ENCODE measurements around the gene CNOT11.

Gene CNOT11

GRCh38 chr2:101278925-101279324 lies 26.2 kb downstream of the CNOT11 start:
- DNase-seq, result no peak
- H3K36me3 ChIP-seq (replicated peaks; ENCODE audit: insufficient read depth, low read length), result peaks cover 15% of the 10 kb centered on the region; the same call in 1 of the 2 replicates

GRCh38 chr2:101281482-101281881 lies 28.8 kb downstream of the CNOT11 start:
- no peak overlapping the region for H3K9ac ChIP-seq (ENCODE audit: low read length)
- H4K20me1 ChIP-seq (ENCODE audit: insufficient read depth, low read length), result no peaks in the 10 kb centered on the region
- H3K36me3 ChIP-seq (replicated peaks; ENCODE audit: insufficient read depth, low read length), result peaks cover 12% of the 10 kb centered on the region; the same call in 1 of the 2 replicates
- no peaks in the 10 kb centered on the region for H3K27me3 ChIP-seq (replicated peaks; ENCODE audit: insufficient read depth, low read length)
- no peaks in the 10 kb centered on the region for H3K9me3 ChIP-seq (replicated peaks; ENCODE audit: insufficient read depth, low read length)
- no peaks in the 10 kb centered on the region for H3K9me2 ChIP-seq (replicated peaks; ENCODE audit: insufficient read depth, low read length)
- TF ChIP-seq CTCF (IDR thresholded peaks at IDR 0.05; ENCODE audit: low read length) (no peak), EZH2 (optimal IDR thresholded peaks at IDR 0.05; ENCODE audit: low read depth, low read length) (no peak), EZH2phosphoT487 (IDR thresholded peaks at IDR 0.05; ENCODE audit: low read length) (no peak)
- no peak for DNase-seq
- H3K79me2 ChIP-seq (ENCODE audit: low read length), result peaks cover 39% of the 10 kb centered on the region
- H3K4me3 ChIP-seq (ENCODE audit: low read length), result no peak overlapping the region
- no peak overlapping the region for H3K27ac ChIP-seq (ENCODE audit: low read length)
- no peak overlapping the region for H3K4me2 ChIP-seq (ENCODE audit: low read depth, low read length)
- no peaks in the 10 kb centered on the region; the same call in 1 of the 2 replicates for H3F3A ChIP-seq (ENCODE audit: insufficient read depth, low read length)
- H3K4me1 ChIP-seq (ENCODE audit: low read length), result no peaks in the 10 kb centered on the region
- H2AFZ ChIP-seq (ENCODE audit: low read length), result no peak overlapping the region

More at GRCh38 chr2:101278925-101279324, 26.2 kb downstream of the CNOT11 start:
- H3K27me3 ChIP-seq (replicated peaks; ENCODE audit: insufficient read depth, low read length), result no peaks in the 10 kb centered on the region
- TF ChIP-seq EZH2 (optimal IDR thresholded peaks at IDR 0.05; ENCODE audit: low read depth, low read length) (no peak), EZH2phosphoT487 (IDR thresholded peaks at IDR 0.05; ENCODE audit: low read length) (no peak), CTCF (IDR thresholded peaks at IDR 0.05; ENCODE audit: low read length) (no peak)
- H3K4me3 ChIP-seq (ENCODE audit: low read length), result no peak overlapping the region
- H3K4me2 ChIP-seq (ENCODE audit: low read depth, low read length), result no peak overlapping the region
- no peaks in the 10 kb centered on the region for H4K20me1 ChIP-seq (ENCODE audit: insufficient read depth, low read length)
- peaks cover 34% of the 10 kb centered on the region for H3K79me2 ChIP-seq (ENCODE audit: low read length)
- no peak overlapping the region for H2AFZ ChIP-seq (ENCODE audit: low read length)
- no peak overlapping the region for H3K27ac ChIP-seq (ENCODE audit: low read length)
- no peaks in the 10 kb centered on the region for H3K4me1 ChIP-seq (ENCODE audit: low read length)
- no peaks in the 10 kb centered on the region for H3K9me3 ChIP-seq (replicated peaks; ENCODE audit: insufficient read depth, low read length)
- H3K9me2 ChIP-seq (replicated peaks; ENCODE audit: insufficient read depth, low read length), result no peaks in the 10 kb centered on the region
- H3F3A ChIP-seq (ENCODE audit: insufficient read depth, low read length), result no peaks in the 10 kb centered on the region; the same call in 1 of the 2 replicates
- H3K9ac ChIP-seq (ENCODE audit: low read length), result no peak overlapping the region

GRCh38 chr2:101282980-101283379 lies 30.3 kb downstream of the CNOT11 start:
- DNase-seq, result no peak
- no peaks in the 10 kb centered on the region for H3K27me3 ChIP-seq (replicated peaks; ENCODE audit: insufficient read depth, low read length)
- H2AFZ ChIP-seq (ENCODE audit: low read length), result no peak overlapping the region
- H4K20me1 ChIP-seq (ENCODE audit: insufficient read depth, low read length), result no peaks in the 10 kb centered on the region
- H3K9me2 ChIP-seq (replicated peaks; ENCODE audit: insufficient read depth, low read length), result no peaks in the 10 kb centered on the region
- no peak overlapping the region for H3K4me3 ChIP-seq (ENCODE audit: low read length)
- peaks cover 16% of the 10 kb centered on the region; the same call in 1 of the 2 replicates for H3K36me3 ChIP-seq (replicated peaks; ENCODE audit: insufficient read depth, low read length)
- no peak for TF ChIP-seq EZH2 (optimal IDR thresholded peaks at IDR 0.05; ENCODE audit: low read depth, low read length)
- TF ChIP-seq CTCF (IDR thresholded peaks at IDR 0.05; ENCODE audit: low read length), result no peak
- no peak for TF ChIP-seq EZH2phosphoT487 (IDR thresholded peaks at IDR 0.05; ENCODE audit: low read length)
- H3K4me1 ChIP-seq (ENCODE audit: low read length), result no peaks in the 10 kb centered on the region
- H3F3A ChIP-seq (ENCODE audit: insufficient read depth, low read length), result no peaks in the 10 kb centered on the region; the same call in 1 of the 2 replicates
- no peak overlapping the region for H3K4me2 ChIP-seq (ENCODE audit: low read depth, low read length)
- peaks cover 34% of the 10 kb centered on the region for H3K79me2 ChIP-seq (ENCODE audit: low read length)
- no peak overlapping the region for H3K9ac ChIP-seq (ENCODE audit: low read length)
- H3K27ac ChIP-seq (ENCODE audit: low read length), result no peak overlapping the region
- H3K9me3 ChIP-seq (replicated peaks; ENCODE audit: insufficient read depth, low read length), result no peaks in the 10 kb centered on the region
